ENCODE results near the gene RTL9. TPM values are rescaled to one million over a fixed set of nuclear protein-coding genes. Genes with fewer than 3 reads are reported as not detected.

Gene RTL9
- total and polyA plus RNA-seq, 4 donors = 0.09 to 0.26 TPM; not detected in 2

DNA sequence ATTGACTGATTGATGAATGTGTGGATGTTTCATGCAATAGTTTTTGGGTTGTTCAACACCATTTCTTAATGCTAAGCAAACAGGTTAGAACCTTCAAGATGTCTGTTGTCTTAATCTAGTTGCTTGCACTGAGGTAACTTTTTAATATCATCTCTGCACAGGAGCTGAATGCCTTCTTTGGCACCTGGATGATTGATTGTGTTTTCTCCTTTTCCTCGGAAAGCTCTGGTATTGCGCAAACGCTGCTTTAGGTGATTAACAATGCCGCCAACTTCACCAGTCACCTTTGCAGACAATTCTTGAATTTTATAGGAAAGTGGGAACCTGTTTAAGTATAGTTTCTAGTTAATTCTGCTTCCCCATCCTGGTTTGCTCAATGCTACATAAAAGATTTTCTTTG, 48.2 kb downstream of the RTL9 start:
- 86 to 89% methylated on average over 4 of the region's 4 CpGs for WGBS, 2 donors
- H3K4me3 ChIP-seq (ENCODE audit: low read length in 2 of 2) = no peak overlapping the region
- H3K27ac ChIP-seq (ENCODE audit: low read depth in 1 of 2, low read length in 2 of 2) = no peak overlapping the region
- no peaks in the 10 kb centered on the region for H3K36me3 ChIP-seq (ENCODE audit: control insufficient read depth in 1 of 2, insufficient read depth in 2 of 2, low read length in 1 of 2)
- no peaks in the 10 kb centered on the region for H3K4me1 ChIP-seq (ENCODE audit: control insufficient read depth in 1 of 2, insufficient read depth in 2 of 2, low read length in 2 of 2)
- ATAC-seq (ENCODE audit: low FRiP score) (no peak), DNase-seq (no peak)
- no peaks in the 10 kb centered on the region for H3K9me3 ChIP-seq (ENCODE audit: control insufficient read depth, low read length)
- intact Hi-C loops (cut with DNase I) = loop anchor here in 1 of 2 donors (5.0 kb wide), 1 partner anchor 250 kb away; no protein-coding TSS in a partner anchor
- H3K27me3 ChIP-seq (ENCODE audit: control insufficient read depth in 1 of 2, insufficient read depth in 2 of 2, low read length in 1 of 2) = no peaks in the 10 kb centered on the region

DNA sequence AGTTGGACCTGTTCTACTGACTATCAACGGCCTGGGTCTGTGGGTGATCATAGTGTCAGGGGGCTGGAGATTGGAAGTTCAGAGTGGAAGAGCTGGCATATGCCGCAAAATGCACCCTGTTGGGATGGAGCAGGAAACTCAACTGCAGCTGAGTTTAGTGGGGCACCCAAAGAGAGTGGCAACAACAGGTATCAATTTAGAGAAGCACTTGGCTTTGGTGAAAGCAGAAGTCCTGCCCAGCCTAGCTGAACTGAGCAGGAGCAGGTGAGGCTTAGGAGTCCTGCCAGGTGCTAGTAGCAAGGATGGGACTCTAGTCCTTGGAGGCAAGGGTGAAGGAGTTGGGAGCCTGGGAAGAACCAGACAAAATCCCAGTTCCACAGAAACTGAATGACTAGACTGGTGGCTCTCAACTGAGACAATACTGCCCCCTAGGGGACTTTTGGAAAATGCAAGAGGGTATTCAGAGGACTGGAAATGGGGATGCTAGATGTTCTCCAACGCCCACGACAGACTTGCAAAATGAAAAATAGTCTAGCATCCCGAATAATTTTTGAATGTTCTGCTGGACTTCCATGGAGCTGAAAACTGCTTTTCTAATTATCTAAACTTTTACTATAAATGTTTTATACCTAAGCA, 49.4 kb downstream of the RTL9 start:
- Histone ChIP-seq H3K27me3 (ENCODE audit: control insufficient read depth in 1 of 2, insufficient read depth in 2 of 2, low read length in 1 of 2) (no peaks in the 10 kb centered on the region), H3K4me3 (ENCODE audit: low read length in 2 of 2) (no peak overlapping the region), H3K9me3 (ENCODE audit: control insufficient read depth, low read length) (no peaks in the 10 kb centered on the region), H3K27ac (ENCODE audit: low read depth in 1 of 2, low read length in 2 of 2) (no peak overlapping the region), H3K36me3 (ENCODE audit: control insufficient read depth in 1 of 2, insufficient read depth in 2 of 2, low read length in 1 of 2) (no peaks in the 10 kb centered on the region), H3K4me1 (ENCODE audit: control insufficient read depth in 1 of 2, insufficient read depth in 2 of 2, low read length in 2 of 2) (no peaks in the 10 kb centered on the region)
- DNase-seq (no peak), ATAC-seq (ENCODE audit: low FRiP score) (peak; percentile 74)
- intact Hi-C loops (cut with DNase I) = loop anchor here (2.0 to 5.0 kb wide), 2 partner anchors 247 to 251 kb away; no protein-coding TSS in a partner anchor
- 39 to 43% methylated on average over 5 of the region's 5 CpGs for WGBS, 2 donors

Other genes starting within 250 kb of the RTL9 start
- 1 to 10 TPM; 3.6 to 4.0 TPM for gene AMMECR1, start 40.8 kb upstream of the RTL9 start, total RNA-seq
- 1 to 10 TPM in 1 of 2 donors, under 1 TPM in 1; 0.92 to 1.0 TPM for gene AMMECR1, start 40.8 kb upstream of the RTL9 start, polyA plus RNA-seq